Activated CD4-positive, alpha-beta T cell treated with anti-CD3 and anti-CD28 coated beads, Interleukin-2, amount 50 U/mL, for 4 hours (primary cell): ENCODE measurements around the gene CFAP54.
"Not testable (repeated sequence)": the region's sequence is repeated elsewhere in the genome, so short reads cannot be mapped to it uniquely, and the experiment has no call there.

ENCODE experiments used
- DNase-seq, 2 experiments: peaks; one replicate each; pipeline ENCODE4 v3.0.0-alpha.2; 2020

Gene CFAP54, protein sequence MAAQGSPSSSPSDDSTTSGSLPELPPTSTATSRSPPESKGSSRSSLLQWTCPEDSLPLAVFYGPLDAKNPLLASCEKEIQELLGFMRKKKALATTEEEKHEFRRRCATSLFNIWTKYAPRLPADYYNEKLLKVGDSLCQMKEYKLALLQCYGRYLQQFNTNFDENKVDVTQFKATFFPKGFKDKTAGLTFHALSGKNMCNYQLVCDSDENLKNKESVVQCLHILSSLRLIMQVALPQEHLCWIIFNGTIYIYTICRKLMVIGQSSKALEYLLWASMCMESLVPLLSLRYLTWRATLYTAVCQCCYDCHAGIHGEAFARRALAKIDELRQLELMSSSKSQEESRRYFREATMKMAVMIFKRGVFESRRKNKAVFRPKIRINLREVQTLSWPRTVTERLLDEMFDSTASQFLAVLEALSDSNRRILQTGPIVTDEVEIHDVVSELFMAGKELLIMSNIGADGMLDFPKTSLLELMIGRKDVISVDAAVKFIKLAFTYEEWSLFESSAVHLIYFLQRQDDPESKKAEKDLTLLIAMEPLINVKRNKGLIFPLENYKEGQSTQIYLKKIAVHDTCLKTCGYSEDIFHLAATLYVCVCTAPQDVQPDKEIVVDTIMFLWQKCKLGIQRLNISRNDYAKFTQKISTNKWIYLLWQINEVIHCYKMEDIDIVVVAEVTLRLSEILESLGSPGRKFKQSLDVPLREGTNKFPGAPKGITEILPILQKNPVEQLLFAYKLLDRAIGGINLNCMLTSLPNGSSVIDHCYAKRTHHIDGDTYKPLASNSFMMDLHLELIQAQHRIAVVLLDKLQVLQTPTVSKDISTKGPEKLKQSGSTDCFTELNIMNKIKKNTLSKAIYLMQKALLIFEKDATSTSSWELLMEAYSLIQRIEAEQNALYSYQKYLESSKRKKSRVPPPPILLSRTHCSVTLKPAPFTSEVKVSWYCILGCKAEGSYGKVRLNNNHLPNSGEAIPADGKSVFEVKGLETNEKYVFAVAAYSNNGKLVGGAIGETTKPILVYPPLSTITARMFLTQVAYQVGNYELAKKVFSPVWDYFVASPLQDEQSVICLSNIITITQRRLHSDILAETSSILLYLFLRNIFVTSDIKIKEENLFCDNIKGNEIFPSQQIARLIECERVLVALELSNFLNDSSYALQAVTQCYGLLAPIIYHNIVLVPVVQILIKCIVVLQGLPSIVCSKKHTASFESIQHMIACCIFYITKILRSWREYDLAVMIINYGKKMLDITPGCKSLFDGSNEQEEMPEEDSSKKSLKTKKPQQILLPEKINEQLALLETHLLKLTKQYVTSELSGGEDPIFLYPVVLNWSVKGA (N-terminal part only)

DNA sequence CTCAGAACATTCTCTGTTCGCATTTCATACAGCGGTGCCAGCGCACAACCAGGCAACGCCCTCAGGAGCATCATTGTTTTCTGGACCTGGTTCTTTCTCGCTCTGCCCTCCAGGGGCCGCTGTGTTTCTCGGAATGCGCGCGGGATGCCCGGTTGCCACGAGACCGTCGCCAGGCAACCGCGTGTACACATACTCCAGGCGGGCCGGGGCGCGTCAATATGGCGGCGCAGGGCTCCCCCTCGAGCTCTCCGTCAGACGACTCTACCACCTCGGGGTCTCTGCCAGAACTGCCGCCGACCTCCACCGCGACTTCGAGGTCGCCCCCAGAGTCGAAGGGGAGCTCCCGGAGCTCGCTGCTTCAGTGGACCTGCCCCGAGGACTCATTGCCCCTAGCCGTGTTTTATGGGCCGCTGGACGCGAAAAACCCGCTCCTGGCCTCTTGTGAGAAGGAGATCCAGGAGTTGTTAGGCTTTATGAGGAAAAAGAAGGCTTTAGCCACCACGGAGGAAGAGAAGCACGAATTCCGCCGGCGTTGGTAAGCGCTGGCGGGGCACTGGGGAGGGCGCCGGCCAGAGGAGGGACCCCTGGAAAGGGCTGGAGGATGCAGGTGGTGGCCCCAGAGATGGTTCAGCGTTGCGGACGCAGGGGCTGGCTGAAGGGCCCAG lies at the start of gene CFAP54:
Gene CFAP54, plus strand, starts transcription at position 186 of the 665 bp plus-strand sequence. Its CDS starts 33 bp downstream, at position 219.
- peak; percentile 91 to 92 for DNase-seq

DNA sequence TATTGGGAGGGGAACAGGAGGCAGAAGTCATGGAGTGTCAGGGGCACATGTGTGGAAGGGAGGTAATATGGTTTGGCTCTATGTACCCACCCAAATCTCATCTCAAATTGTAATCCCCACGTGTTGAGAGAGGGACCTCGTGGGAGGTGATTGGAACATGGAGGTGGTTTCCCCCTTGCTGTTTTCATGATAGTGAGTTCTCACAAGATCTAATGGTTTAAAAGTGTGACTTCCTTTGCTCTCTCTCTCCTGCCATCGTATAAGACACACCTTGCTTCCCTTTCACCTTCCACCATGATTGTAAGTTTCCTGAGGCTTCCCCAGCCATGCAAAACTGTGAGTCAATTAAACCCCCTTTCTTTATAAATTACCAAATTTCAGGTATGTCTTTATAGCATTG lies 47.6 kb upstream of the CFAP54 start:
- no peak for DNase-seq

DNA sequence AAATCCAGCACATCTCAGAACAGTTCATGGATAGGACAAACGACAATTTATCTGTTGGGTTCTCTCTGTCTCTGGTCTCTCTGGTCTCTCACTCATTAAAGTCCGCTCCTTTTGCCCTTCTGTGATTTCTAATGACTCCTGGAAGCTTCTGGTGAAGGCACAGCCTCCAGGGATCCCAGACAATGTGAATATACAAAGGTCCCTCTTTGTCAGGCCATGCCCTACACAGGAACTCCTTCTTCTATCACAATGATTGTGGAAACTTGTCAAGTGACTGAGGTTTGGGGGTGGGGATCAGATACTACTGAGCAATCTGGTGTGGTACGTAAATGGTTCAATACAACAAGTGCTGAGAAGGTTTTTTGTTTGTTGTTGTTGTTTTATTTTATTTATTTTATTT lies 46.5 kb upstream of the CFAP54 start:
- no peak for DNase-seq

DNA sequence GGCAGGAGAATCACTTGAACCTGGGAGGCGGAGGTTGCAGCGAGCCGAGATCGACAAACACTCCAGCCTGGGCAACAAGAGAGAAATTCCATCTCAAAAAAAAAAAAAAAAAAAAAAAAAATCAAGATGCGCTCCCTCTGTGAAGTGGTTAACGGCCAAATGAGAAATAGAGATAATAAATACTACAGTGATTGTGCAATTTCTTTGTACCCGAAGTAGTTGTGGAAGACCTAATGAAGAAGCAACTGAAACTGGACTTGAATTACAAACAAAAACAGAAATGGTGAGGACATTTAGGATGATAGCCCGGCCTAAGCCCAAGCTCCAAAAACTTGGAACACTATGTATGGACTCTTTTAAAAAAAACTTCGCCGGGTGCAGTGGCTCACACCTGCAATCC lies 45.0 kb upstream of the CFAP54 start:
- DNase-seq, result no peak

DNA sequence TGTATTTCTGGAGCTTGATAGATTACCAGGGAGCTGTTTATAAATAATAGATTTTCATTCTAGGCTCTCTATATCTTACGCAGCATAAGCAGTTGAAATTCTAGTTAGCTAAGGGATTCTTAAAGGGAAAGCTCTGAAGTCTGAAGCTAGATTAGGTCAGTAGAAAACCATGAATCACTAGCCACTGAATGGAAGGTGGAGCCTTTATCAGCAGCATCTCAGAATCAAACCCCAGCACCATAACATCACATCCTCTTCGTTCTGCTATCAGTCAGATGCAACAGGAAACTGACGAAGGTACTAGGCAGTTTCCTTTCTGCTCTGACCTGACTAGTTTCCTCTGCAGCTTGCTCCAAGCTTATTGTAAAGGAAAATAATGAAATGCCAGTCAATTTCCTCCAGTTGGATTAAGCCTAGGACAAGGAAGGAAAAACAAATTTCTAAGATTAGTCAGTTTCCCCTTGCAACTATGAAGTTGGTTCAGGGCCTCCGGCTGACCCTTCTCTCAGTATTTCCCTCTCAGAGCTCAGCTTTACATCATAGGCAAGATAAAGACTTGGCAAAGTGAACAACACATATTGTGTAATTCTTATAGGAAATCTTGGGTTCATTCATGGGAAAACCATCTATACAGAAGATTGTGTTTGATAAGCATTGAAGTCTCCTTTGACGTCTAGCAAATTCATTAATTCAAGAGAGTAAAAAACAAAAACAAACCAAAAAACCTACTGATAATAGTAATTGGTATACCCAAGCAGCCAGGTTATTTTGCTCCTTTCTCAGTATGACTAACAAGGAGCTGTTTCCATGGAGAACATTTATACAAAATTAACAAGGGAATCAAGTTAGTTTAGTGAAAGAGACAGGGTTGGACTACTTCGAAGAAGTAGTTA lies 43.4 kb upstream of the CFAP54 start:
- DNase-seq, result peak; percentile 23 to 35

DNA sequence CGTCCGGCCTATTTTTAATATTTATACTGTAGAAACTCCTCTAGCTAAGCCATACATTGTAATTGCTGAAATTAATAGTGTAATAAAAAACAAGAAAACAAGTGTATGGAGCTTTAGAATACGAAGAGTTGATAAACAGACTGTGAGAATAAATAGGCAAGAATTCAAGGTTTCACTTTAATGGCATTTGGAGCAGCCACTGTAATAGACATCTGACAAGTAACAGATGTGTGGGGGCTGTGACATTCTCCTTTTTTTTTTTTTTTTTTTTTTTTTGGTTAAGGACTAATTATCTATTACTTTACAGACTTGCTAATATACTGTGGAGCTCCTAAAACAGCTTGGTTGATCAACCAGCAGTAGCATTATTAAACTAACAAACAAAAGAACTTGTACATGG lies 42.1 kb upstream of the CFAP54 start:
- no peak for DNase-seq

DNA sequence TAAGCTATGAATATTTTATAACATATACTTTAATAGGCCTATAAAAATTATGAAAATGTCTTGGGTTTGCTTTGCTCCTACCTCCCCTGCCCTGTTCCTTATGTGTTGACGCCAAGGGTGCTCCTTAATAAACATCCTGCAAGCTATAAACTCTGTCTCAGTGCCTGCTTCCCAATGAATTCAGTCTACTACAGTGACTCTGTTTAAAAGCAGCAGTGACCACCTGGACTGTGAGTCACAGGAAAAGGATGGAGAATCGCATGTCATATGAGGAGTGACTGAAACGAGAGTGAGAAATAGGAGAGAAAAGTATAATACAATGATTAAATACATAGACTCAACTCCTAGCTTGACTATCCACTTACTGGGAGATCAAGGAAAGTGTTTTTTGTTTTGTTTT lies 41.1 kb upstream of the CFAP54 start:
- no peak for DNase-seq

DNA sequence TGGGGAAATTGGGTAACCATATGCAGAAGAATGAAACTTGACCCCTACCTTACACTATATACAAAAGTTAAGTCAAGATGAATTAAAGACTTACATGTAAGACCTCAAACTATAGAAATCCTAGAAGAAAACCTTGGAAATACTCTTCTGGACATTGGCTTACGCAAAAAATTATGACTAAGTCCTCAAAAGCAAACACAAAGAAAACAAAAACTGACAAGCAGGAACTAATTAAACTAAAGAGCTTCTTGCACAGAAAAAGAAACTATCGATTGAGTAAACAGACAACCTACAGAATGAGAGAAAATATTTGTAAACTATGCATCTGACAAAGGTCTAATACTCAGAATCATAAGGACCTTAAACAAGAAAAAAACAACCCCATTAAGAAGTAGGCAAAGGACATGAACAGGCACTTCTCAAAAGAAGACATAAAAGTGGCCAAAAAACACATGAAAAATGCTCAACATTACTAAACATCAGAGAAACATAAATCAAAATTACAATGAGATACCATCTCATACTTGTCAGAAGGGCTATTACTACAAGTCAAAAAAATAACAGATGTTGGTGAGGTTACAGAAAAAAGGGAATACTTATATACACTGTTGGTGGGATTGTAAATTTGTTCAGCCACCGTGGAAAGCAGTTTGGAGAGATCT lies 37.0 kb upstream of the CFAP54 start:
- DNase-seq, result no peak

DNA sequence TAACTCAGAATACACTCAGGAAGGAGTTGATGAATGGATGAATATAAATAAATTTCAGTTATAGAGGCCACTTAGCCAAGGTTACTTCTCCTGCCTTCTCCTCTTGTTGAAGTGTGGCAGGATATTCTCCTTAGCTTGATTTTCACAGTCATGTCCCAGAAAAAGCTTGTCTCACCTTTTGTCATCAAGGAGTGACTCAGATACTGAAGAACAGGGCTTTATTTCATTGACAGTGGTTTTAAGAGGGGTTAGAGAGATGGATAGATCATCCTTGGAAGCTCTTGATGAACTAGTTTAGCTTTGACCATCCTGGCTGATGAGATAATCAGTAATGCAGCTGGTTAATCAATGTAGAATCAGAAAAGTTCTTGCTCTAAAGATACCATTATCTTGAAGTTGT lies 35.0 kb upstream of the CFAP54 start:
- DNase-seq, result no peak

DNA sequence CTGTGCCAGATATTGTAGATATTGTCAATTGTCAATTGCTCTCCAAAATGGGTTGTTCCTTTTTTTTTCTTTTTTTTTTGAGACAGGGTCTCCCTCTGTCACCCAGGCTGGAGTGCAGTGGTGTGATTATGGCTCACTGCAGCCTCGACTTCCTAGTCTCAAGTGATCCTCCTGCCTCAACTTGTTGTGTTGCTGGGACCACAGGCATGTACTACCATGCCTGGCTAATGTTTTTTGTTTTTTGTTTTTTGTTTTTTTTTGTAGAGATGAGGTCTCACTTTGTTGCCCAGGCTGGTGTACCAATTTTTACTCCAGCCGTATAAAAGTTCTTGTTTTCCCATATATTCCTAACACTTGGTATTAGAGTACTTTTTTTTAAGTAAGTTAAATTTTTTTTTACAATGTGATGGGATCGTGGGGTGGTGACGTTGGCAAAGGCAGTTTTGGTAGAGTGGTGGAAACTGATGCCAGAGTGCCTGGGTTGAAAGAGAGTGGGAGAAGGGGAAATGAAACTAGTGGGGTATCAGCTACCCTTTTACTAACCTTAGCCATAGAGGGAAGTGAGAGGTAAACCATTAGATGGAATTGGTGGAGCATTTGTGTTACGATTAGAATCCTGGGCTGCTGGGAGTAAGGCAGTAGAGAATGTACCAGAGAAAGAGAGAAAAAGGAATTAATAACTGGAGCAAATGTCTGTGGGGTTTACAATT lies 33.0 kb upstream of the CFAP54 start:
- DNase-seq, result no peak

DNA sequence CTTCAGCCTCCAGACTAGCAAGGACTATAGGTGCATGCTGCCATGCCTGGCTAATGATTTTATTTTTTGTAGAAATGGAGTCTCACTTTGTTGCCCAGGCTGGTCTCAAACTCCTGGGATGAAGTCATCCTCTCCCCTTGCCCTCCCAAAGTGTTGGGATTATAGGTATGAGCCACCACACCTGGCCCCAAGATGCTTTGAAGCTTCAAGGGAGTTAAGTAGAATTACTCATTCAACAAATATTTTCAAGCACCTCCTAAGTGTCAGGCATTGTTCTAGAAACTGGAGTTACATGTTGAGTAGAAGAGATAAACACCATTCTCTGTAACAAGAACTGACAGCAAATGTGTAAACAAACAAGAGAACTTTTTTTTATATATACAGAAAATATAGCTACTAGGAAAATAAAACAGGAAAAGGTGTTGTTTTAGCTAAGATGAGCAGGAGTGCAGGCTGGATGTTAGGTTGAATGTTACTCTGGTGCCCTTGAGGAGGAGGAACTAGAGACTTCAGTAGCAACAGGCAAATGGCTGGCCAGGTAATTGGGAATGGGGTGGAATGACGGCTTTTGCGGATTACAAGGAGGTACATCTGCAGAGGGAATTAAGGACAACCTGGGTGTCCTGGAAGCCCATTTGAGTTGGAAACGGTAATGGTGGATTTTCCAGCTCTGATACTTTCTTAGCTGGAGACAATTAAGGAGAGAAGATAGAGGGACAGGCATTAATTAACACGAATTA lies 32.0 kb upstream of the CFAP54 start:
- no peak for DNase-seq

DNA sequence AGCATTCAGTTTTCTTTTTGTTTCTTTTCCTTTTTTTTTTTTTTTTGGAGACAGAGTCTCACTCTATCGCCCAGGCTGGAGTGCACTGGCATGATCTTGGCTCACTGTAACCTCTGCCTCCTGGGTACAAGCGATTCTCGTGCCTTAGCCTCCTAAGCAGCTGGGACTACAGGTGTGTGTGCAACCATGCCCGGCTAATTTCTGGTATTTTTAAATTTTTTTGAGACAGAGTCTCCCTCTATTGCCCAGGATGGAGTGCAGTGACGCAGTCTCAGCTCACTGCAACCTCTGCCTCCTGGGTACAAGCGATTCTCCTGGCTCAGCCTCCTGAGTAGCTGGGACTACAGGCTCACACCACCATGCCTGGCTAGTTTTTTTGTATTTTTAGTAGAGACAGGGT lies 30.1 kb upstream of the CFAP54 start:
- DNase-seq, result not testable (repeated sequence)

DNA sequence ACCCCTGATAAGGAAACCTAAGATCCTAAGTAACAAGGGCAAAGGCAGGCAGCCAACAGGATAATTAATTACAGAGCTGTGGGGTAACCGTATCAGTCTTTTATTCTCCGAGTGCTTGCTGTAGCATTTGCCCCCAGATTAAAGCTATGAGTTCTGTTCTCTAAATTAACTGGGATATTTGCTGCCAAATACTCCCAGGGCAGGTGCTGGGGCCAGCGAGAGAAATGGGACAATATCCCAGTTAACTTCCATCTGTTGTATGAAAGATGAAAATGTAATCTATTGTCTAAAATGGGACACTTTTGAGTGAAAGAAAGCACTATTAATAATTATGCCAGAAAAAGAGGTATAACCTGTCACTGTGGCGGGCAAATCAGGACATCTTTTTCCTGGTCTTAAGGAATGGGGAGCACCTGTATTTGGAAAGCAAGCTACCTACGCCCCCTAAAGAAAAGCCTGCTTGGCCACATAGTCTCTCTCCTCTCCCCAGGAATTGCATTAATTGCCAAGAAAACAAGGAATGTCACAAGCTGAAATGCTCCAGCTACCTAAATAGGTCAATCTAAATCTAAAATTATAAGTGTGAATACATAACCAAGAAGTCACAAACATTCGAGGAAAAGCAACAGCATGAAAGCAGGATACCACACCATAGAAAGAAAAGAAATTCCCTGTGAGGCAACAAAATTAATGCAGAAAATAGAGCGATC lies 26.7 kb upstream of the CFAP54 start:
- DNase-seq, result no peak

DNA sequence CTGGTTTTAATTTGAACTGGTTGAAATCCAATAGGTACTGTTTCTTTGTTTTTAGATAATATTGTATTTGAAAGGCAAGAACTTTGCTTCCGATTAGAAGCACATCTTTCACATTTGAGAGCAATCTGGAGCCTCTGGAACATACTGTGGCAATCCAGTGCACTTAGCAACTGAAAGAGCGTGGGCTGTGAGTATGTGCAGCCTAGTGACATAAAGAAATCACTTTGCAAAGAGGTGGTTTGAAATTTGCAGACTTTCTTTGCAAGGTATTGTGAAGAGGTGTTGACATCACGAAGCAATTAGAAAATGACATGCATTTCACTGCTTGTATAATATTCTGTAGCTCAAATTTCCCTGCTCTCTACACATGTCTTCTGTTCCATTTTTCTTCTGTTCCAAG lies 23.5 kb upstream of the CFAP54 start:
- no peak for DNase-seq

DNA sequence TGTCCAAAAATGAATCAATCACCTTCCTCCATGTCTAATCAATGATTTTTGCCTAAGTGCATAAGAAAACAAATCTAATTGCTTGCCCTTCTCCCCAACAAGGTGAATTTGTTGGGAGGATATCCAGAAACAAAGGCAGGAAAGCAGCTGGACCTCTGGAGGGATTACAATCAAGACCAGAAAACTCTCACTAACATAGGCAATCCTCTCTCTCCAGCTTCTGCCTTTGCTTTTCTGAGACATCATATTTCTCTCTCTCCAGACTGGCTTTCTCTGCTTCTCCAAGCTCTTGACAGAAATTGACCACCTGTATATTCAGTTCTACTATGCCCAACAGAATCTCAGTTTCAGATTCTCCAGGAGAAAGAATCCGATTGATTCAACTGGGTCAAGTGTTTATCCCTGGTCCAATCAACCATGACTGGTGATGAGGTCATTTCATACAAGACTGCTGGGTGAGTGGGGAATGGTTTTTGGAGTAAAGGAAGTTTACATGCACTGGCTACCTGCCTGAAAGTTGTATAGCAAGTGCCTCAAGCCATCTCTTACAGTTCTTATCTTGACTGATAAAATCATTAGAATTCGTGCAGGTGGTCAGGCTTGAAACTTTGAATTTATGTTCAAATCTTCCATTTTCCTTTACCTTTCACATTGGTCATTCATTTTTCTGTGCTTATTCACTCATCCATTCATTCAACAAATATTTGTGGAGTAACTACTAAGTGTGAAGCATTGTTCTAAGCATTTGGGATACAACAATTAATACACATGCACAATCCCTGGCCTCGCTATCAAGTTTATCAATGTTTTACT lies 22.2 kb upstream of the CFAP54 start:
- no peak for DNase-seq

DNA sequence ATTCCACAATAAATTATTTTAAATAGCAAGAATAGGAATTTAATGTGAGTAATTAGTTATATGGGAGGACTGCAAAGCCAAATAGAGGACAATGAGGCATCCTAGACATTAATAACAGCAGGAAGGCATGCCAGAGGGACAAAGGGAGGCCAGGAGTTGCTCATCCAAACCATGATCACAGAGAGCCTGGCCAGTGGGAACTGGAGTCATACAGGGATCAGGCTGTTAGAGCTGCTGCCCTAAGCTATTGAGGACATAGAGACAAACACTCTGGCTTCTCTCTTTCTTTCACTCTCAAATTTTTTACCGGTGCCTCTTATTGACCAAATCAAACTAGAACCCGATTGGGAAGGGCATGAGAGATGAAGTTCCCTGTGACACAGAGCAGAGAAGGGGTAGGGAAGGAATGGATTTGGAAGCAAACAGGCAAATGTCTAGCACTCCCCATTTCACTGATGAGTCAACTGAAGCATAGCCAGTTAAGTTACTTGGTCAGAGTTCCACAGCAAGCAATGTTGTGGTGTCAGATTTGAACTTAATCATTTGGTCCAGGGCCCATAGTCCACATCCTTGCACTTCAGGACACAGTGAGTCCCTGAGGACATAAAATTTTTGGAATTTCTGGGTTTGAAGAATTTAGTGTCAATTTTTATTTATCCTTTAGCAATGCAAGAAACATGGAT lies 17.9 kb upstream of the CFAP54 start:
- no peak for DNase-seq

DNA sequence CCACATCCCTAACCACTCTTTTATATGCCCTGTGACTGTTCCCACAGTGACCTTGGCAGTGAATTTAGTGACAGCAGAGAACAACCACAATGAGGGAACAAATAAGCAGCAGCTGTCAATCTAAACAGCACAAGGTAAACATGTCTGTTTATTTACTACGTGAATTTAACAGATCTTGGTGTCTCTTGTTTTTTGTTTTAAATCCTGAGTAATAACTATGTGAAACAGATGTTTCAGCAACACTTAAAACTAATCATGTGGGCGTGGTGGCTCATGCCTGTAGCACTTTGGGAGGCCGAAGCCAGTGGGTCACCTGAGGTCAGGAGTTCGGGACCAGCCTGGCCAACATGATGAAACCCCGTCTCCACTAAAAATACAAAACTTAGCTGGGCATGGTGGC lies 17.0 kb upstream of the CFAP54 start:
- no peak for DNase-seq
